ENCODE results near the gene HAUS5.
"Not testable (repeated sequence)": the region's sequence is repeated elsewhere in the genome, so short reads cannot be mapped to it uniquely, and the experiment has no call there.

HAUS5 gene, protein sequence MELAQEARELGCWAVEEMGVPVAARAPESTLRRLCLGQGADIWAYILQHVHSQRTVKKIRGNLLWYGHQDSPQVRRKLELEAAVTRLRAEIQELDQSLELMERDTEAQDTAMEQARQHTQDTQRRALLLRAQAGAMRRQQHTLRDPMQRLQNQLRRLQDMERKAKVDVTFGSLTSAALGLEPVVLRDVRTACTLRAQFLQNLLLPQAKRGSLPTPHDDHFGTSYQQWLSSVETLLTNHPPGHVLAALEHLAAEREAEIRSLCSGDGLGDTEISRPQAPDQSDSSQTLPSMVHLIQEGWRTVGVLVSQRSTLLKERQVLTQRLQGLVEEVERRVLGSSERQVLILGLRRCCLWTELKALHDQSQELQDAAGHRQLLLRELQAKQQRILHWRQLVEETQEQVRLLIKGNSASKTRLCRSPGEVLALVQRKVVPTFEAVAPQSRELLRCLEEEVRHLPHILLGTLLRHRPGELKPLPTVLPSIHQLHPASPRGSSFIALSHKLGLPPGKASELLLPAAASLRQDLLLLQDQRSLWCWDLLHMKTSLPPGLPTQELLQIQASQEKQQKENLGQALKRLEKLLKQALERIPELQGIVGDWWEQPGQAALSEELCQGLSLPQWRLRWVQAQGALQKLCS

DNA sequence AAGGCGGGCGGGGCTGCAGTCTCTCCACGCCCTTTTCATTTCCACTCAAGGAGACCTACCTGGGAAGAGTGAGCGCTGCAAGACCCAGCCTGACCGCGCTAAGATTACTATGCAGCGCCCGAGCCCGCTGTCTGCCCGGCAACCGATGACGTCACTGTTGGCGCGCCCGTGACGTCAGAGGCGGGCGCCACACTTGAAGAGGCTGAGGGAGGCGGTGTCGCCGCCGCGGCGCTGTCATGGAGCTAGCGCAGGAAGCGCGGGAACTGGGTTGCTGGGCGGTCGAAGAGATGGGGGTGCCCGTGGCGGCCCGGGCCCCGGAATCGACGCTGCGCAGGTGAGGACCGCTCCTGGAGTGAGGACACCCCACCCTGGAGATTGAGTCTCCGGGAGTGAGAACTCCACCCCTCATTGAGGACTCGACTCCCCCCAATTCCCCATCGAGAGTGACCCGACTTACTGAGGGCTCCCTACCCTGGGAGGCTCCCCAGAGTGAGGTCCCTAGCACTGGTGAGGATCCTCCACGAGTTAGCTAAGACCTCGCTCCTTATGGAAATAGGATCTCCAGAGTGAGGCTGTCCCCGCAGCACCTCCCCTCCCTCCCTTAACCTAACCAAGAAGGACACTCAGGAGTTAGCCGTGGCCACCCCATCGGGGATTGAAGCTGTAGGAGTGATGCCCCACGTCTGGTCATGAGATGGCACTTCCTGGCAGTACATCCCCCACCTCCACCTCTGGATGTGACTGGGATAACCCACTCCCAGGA lies at the start of gene HAUS5:
TSS of gene HAUS5 (plus strand) at position 177 of the 763 bp plus-strand sequence. CDS start at position 237, 60 bp downstream.
- Histone ChIP-seq H3K27ac (peak within 1 kb of the TSS in 20 of 21 experiments; percentile 43 to 90 (median 80)), H3K4me3 (peak within 1 kb of the TSS; percentile 55 to 85 (median 79))

DNA sequence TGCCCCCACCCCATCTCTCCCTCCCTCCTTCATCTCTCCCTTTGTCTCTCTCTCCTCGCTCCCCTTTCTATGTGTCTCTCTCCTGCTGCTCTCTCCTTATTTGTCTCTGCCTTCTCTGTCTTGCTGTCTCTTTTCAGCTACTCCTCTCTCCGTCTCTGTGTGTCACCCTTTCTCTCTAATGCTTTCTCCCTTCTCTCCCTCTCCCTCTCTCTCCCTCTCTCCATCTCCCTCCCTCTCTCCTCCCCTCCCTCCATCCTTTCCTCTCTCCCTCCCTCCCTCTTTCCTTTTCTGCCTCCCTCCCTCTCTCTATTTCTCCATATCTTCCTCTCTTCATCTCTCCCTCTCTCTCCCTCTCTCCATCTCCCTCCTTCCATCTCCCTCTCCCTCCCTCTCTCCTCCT lies 49.8 kb upstream of the HAUS5 start:
- no peak overlapping the region for H3K4me3 ChIP-seq
- no peak overlapping the region for H3K27ac ChIP-seq

DNA sequence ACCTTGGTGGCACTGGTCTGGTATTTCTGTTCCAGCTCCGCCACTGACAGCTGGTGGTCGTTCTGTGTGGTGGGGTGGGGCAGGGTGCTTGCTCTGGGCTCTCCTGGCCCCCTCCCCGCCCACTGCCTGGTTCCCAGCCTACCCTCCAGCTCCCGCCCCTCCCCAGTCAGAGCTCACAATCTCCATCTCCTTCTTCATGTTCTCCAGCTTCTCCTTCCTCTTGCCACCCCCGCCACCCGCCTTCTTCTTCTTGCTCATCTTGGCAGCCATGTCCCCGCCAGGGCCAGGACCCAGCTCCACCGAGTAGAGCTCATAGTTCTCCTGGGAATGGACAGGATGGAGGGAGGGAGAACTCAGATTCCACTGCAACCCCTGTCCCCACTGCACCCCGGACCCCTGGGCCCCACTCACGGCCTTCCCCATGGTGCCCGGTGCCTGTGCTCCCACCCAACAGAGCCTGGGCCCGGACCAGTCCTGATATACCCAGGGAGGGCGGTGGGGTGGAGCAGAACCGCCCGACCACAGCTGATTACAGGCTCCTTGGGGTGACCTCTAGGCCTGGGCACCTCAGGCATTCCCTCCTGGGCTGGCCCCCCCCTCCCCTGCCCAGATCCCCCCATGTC lies 49.2 kb upstream of the HAUS5 start, which contains the start of gene ATP4A:
TSS of gene ATP4A (minus strand) at position 452 of the 623 bp plus-strand sequence. CDS start at position 423, 29 bp downstream.
- H3K27ac ChIP-seq, result no peak within 1 kb of the TSS
- no peak within 1 kb of the TSS for H3K4me3 ChIP-seq

DNA sequence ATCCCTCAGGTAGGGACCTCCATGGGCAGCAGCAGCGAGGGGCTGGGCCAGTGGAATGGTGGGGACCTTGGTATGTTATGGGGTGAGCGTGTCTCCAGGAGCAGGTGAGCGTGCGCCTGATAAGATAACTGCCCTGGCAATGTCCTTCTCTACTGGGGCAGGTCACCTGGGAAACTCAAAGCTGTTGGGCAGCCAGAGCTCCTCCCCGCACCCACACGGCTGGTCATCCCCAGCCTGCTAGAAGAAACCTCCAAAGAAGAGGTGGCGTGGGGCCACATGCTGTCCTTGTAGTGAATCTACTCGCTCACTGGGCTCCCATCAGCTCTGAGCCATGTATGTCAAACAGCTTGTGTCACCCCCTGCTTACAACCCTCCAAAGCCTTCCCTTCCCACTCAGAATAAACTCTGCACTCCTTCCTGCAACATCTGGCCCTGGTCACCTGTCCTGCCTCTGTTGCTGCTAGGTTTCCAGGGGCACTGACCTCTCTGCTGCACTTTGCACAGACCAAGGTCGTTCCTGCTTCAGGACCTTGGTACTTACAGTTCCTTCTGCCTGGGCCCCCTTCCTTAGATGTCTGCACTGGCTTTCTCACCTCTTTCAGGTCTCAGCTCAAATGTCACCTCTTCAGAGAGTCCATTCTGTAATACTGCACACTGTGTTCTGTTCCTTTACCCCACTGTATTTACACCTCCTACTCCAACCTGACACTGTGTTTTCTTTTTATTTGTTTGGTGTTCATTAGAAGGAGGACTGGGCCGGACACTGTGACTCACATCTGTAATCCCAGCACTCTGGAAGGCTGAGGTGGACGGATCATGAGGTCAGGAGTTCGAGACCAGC lies 47.3 kb upstream of the HAUS5 start:
- H3K27ac ChIP-seq, result no peak overlapping the region

DNA sequence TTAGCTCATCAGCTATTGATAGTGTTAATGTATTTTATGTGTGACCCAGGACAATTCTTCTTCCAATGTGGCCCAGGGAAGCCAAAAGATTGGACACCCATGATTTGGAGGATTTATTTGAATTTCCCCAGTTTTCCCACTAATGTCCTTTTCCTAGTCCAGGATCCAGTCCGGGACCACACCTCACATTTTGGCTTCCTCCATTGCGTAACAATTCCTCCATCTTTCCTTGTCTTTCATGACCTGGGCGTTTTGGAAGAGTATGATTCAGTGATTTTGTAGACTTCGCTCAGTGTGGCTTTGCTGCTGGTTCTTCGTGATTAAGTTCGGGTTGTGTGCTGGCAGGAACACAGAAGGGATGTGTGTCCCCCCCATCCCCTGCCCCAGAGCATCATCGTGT lies 45.8 kb upstream of the HAUS5 start:
- Histone ChIP-seq H3K27ac (no peak overlapping the region), H3K4me3 (no peak overlapping the region)

More for the DNA sequence above, 47.3 kb upstream of the HAUS5 start:
- no peak overlapping the region for H3K4me3 ChIP-seq

DNA sequence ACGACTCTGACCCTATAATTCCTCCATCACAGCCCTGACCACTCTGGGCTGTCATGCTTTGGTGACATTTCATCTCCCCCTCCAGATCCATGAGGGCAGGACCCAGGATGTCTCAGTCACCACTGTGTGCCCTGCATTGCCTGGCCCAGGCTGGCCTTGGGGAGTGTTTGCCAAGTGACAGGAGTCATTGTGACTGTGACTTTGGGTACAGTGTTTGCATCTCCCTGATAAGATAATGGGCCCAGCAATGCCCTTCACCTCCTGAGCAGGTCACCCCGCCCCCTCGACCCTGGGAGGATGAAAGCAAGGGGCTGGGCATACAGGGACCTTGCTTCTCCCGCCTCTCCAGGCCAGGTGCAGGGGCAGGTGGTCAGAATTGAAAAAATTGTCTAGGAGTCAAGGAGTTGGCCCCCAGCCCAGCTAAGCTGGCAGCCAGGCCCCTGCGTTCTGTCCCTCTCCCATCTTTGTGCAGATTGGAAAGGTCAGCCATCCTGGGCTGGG lies 43.2 kb upstream of the HAUS5 start:
- Histone ChIP-seq H3K4me3 (no peak overlapping the region), H3K27ac (no peak overlapping the region)

DNA sequence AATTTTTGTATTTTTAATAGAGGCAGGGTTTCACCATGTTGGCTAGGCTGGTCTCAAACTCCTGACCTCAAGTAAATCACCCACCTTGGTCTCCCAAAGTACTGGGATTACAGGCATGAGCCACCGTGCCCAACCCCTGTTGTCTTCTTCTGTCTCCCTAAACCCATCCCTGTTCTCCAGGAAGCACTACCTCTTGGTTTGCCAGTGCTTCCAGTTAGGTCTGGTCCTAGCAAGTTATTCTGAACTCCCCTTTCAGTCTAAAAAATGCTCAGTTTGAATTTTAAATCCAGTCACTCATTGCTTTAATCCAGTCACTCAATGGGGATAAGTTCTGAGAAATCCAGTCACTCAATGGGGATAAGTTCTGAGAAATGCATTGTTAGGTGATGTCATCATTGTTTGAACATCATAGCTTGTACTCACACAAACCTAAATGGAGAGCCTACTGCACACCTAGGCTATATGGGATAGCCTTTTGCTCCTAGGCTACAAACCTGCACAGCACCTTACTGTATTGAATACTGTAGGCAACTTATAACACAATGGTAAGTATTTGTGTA lies 41.0 kb upstream of the HAUS5 start:
- Histone ChIP-seq H3K4me3 (no peak overlapping the region), H3K27ac (no peak overlapping the region)

DNA sequence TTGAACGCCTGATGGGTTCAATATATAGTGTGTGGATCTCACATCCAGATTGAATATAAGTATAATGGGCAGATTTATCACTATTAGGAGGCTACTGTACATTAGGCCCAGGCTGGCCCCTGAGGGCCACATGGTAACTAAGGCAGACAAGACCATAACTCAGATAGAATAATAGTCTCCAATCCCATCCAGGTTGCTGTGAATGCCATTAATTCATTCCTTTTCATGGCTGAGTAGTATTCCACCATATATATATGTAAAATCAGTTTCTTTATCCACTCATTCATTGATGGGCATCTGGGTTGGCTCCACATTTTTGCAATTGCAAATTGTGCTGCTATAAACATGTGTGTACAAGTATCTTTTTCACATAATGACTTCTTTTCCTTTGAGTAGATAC lies 34.6 kb upstream of the HAUS5 start:
- H3K4me3 ChIP-seq, result no peak overlapping the region
- H3K27ac ChIP-seq, result no peak overlapping the region

DNA sequence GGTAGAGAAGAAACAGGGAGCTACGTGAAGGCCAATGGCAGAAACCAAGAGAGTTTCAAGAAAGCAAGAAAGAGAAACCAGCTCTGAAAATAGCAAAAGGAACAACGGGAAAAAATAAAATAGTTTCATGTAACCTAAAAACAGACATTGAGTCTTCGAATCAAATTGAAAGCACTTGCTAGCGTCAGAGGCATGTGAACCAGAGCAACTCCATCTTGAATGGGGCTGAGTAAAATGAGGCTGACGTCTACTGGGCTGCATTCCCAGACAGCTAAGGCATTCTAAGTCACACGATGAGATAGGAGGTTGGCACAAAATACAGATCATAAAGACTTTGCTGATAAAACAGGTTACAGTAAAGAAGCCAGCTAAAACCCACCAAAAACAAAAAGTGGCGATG lies 33.8 kb upstream of the HAUS5 start:
- Histone ChIP-seq H3K27ac (no peak overlapping the region), H3K4me3 (no peak overlapping the region)

DNA sequence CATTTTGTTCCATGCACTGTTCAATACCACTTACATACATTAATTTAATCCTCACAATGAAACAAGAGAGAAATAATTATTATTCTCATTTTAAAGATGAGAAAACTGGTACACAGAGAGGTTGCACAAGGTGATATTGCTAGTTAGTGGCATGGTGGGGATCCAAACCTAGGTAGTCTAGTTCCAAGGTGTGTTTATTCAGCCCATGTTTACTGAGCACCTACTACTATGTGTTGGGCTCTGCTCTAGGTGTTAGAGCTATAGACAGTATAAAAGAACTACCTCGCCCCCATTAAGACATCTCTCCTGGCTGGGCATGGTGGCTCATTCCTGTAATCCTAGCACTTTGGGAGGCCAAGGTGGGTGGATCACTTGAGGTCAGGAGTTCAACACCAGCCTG lies 29.8 kb upstream of the HAUS5 start:
- Histone ChIP-seq H3K4me3 (no peak overlapping the region), H3K27ac (no peak overlapping the region)

DNA sequence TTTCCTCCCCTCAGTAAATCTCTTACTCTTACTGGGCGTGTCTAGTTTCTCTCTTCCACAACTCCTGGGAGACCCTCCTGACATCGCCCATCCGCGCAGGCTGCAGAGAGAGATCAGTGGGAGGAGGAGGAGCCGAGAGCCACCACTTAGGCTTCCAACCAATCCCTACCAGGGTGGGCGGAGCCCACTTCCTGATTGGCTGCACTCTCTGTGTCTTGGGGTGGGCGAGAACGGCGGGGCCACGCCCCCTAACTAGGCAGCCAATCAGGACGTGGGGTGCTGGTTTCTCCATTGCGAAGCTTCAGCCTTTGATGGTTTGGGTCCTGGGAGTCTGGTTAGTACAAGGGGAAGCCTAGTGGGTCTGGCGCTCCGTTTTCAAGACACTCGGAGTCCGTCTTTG lies 26.7 kb upstream of the HAUS5 start, which contains the start of gene PMIS2:
TSS of gene PMIS2 (plus strand) at position 326 of the 400 bp plus-strand sequence. CDS start 87 bp downstream, outside the sequence.
- H3K27ac ChIP-seq, result no peak within 1 kb of the TSS
- H3K4me3 ChIP-seq, result no peak within 1 kb of the TSS

DNA sequence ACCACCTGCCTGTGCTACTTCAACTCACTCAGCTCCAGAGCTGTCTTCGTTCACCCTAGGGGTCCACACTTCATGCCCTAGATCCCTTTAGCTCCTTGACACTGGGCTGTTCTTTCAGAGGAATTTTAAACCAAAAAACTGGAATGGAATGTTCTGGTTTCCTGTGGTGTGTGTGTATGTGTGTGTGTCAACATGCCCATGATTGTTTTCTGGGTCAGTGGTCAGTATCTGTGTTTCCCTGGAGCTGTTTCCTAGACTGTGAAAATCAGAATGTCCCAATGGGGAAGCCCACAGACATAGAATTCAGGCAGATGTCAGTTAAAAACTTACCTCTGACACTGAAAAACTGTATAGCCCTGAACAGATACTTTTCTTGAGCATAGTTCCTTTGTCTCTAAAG lies 25.2 kb upstream of the HAUS5 start:
- Histone ChIP-seq H3K4me3 (no peak overlapping the region), H3K27ac (no peak overlapping the region)

DNA sequence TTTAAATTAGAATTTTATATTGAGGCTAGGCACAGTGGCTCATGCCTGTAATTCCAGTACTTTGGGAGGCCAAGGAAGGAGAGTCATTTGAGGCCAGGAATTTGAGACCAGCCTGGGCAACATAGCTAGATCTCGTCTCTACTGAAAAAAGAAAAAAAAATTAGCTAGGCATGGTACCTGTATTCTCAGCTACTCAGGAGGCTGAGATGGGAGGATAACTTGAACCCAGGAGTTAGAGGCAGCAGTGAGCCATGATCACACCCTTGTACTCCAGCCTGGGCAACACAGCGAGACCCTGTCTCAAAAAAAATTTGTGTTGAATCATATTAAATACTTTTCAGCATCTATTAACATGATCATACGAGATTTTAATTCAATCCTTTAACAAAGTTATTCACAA lies 21.7 kb upstream of the HAUS5 start:
- Histone ChIP-seq H3K4me3 (no peak overlapping the region), H3K27ac (no peak overlapping the region)

DNA sequence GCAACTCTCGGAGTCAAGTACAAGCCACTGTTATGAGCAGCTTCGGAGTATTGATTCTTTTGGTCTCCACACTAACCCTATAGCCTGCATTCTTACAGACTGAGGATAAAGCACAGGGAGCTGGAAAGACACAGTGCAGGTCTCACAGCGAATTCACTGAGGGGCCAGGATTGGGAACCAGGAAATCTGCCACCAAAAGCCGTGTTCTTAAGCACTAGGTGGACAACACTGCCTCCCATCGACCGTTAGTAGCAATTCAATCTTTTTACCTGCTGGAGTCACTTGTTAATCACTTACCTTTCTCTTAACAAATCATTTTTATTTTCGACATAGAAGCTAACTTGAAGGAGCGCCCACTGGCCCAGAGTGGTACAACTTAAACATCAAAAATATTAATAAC lies 20.3 kb upstream of the HAUS5 start:
- Histone ChIP-seq H3K4me3 (no peak overlapping the region), H3K27ac (no peak overlapping the region)

DNA sequence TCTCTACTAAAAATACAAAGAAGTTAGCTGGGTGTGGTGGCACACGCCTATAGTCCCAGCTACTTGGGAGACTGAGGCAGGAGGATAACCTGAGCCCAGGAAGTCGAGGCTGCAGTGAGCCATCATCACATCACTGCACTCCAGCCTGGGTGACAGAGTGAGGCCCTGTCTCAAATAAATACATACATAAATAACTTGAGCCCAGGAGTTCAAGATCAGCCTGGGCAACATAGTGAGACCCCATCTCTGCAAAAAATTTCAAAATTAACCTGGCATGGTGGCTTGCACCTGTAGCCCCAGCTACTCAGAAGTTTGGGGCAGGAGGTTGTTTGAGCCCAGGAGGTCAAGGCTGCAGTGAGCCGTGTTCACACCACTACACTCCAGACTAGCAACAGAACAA lies 17.5 kb upstream of the HAUS5 start:
- H3K4me3 ChIP-seq, H3K27ac ChIP-seq: not testable (repeated sequence)

DNA sequence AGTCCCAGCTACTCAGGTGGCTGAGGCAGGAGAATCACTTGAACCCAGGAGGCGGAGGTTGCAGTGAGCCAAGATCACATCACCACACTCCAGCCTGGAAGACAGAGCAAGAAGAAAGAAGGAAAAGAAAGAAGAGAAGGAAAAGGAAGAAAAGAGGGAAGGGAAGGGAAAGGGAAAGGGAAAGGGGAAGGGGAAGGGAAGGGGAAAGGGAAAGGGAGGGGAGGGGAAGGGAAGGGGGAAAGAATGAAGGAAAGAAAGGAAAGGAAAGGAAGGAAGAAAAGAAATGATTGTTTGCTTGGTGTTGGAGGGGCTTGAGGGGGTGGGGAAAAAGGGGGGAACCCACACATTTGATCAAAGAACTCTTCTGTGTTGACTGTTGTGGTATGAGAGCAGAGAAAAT lies 16.6 kb upstream of the HAUS5 start:
- Histone ChIP-seq H3K4me3 (no peak overlapping the region), H3K27ac (no peak overlapping the region)

DNA sequence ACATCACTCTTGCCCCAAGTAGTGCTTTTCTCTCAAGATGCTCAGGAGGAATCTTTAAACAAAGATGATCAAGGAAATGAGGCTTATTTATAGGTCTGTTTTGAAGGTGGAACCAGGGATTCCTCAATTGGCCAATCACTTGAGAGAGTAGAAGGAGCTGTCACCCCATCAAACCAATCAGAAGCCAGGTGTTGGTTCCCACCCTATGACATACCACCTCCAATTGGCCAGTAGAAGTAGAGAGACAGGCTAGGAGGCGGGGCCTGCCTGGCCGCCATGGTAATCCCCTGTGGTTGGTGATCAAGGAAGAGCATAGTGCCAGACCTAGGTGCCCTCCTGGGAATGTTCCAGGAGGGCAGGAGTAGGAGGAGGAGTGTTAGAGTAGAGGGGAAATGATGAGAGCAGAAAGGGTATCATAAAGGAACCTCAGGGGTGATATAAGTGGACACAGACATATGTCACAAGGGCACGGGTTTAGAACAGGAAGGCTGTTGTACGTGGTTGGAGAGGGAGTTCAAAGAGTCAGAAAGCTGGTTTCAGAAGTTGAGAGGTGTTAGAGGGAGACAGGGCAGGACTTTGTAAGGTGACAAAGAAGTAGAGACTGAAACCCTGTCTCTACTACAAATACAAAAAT lies 16.1 kb upstream of the HAUS5 start:
- no peak overlapping the region for H3K4me3 ChIP-seq
- no peak overlapping the region for H3K27ac ChIP-seq

DNA sequence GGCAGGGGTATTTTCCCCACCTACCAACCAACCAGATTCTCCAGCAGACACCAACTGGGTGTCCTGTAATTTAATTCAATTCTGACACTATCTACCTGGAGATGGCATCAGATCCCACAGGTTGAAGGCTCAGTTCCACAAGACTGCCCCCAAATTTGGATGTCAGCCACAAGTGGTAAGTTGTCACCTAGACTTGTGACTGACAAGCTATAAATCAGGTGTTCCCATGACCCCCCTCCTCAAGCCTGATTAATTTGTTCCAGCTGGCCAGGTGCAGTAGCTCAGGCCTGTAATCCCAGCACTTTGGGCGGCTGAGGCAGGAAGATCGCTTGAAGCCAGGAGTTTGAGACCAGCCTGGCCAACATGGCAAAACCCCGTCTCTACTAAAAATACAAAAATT lies 10.6 kb upstream of the HAUS5 start:
- no peak overlapping the region for H3K4me3 ChIP-seq
- no peak overlapping the region for H3K27ac ChIP-seq

Data from skin epidermis (tissue), 12 donors.